ENCODE results near the gene NDUFA8.

NDUFA8 gene

GRCh38 chr9:122103985-122104384, 55.6 kb downstream of the NDUFA8 start:
- TF ChIP-seq POLR2A (IDR thresholded peaks at IDR 0.05; ENCODE audit: low read length) (no peak), GATA1 (IDR thresholded peaks at IDR 0.05; ENCODE audit: low read depth, low read length) (no peak)
- no peak for DNase-seq

GRCh38 chr9:122102156-122102555, 57.4 kb downstream of the NDUFA8 start:
- DNase-seq = no peak
- no peak for TF ChIP-seq POLR2A (IDR thresholded peaks at IDR 0.05; ENCODE audit: low read length)
- TF ChIP-seq GATA1 (IDR thresholded peaks at IDR 0.05; ENCODE audit: low read depth, low read length) = no peak

DNA sequence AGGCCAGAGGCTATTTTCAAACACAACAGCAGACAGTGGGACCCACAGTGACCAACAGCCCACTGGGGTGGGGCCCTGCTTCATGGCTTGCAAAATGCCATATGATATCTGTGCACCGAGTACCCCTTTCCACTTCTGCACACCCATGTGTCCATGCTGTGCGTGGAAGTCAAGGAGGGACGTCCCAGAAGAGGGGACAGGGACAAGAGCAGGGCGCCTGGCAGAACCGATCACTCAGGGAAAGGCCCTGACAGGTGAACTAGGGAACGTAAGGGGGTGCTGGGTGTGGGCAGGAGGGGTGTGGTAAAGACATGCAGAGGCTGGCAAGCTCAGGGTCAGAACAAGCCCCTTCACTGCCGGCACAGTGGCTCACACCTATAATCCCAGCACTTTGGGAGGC, 58.8 kb downstream of the NDUFA8 start:
- TF ChIP-seq GATA1 (IDR thresholded peaks at IDR 0.05; ENCODE audit: low read depth, low read length) = no peak
- no peak for TF ChIP-seq POLR2A (IDR thresholded peaks at IDR 0.05; ENCODE audit: low read length)
- DNase-seq = no peak

- TF ChIP-seq POLR2A (IDR thresholded peaks at IDR 0.05; ENCODE audit: low read length) (no peak), GATA1 (IDR thresholded peaks at IDR 0.05; ENCODE audit: low read depth, low read length) (no peak)
- DNase-seq = peak; percentile 77 to 88
Observed at GRCh38 chr9:122099271-122099869, 60.2 kb downstream of the NDUFA8 start.

DNA sequence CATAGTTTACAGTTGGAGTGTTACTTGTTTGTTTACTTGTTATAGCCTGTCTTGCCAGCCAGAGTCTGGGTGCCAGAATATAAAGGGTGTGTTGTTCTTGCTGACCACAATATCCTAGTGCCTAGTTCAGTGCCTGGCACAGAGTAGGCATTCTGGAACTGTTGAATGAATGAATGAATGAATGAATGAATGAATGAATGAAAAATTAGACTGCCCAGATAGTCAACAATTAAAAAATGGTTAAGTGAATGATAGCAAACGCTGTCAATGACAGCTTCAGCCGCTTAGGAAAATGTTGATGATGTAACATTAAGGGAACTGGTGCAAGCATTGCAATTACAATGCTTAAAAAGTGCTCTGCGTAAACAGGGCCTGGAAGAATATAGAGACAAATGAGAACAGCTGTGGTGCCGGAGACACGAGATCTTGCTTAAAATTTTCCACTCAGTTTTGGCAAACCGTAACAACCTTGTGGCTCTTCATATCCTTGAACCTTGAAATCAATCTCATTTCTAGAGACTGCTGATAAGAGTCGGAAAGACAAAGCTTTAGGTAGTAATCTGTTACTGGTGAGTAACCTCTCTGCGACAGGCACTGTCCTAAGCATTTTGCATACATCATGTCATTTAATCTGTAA, 61.8 kb downstream of the NDUFA8 start:
- peak in 1 of 2 experiments; percentile 33 for DNase-seq

GRCh38 chr9:122096620-122097415, 62.8 kb downstream of the NDUFA8 start:
- DNase-seq = no peak
- TF ChIP-seq POLR2A (IDR thresholded peaks at IDR 0.05; ENCODE audit: low read length) (no peak), GATA1 (IDR thresholded peaks at IDR 0.05; ENCODE audit: low read depth, low read length) (no peak)

More for the DNA sequence above, 61.8 kb downstream of the NDUFA8 start:
- TF ChIP-seq GATA1 (IDR thresholded peaks at IDR 0.05; ENCODE audit: low read depth, low read length) = no peak
- TF ChIP-seq POLR2A (IDR thresholded peaks at IDR 0.05; ENCODE audit: low read length) = no peak

DNA sequence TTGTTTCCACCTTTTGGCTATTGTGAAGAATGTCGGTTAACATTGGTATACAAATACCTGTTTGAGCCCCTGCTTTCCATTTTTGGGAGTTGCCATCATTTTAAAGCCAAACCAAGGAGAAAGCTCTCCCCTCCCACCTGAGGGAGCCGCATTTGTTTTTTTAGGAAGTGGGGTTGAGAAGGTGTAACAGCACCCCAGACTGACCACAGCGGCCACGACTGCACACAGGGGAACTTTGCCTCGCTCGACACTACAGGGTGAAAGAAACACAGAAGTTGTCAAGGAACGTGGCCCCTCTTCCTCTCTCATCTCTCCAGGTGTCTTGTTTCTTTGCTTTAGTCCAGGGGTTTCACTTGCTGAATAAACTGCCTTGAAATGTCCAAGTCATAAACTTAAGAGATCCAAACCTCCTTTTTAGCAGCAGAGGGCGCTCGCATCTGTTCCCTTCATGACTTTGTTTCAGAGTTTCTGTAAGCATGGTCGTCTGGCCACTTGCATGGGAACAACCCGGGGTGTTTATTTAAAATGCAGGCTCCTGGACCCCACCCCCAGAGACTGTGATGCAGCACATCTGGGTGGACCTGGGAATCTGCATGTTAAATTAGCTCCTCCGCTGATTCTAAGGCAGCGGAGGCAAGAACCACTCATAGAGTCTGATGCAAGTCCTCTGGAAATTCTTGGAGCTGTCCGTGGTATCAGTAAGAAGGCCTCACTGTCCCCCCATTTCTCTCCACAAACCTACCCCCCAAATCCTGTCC, 64.4 kb downstream of the NDUFA8 start:
- DNase-seq = peak; percentile 75 to 83
- TF ChIP-seq GATA1 (IDR thresholded peaks at IDR 0.05; ENCODE audit: low read depth, low read length) (no peak), POLR2A (IDR thresholded peaks at IDR 0.05; ENCODE audit: low read length) (no peak)
